Duodenal mucosa (tissue), 2 donors: ENCODE measurements around the gene LYPD3.

Source experiments
- H3K27ac ChIP-seq: one replicate; pipeline ENCODE4 v1.7.0; 2013; ENCODE audit warnings: low read depth, low read length
- H3K27me3 ChIP-seq, 2 donors: one replicate each; pipeline ENCODE4 v1.7.0; 2013; ENCODE audit warnings: low read length in 2 of 2, control low read depth in 1 of 2; ENCODE audit not compliant: insufficient read depth in 2 of 2, control insufficient read depth in 1 of 2
- H3K36me3 ChIP-seq, 2 donors: one replicate each; pipeline ENCODE4 v1.7.0; 2013; ENCODE audit warnings: low read length in 2 of 2, control low read depth in 1 of 2; ENCODE audit not compliant: insufficient read depth in 2 of 2, control insufficient read depth in 1 of 2
- H3K4me1 ChIP-seq, 2 donors: one replicate each; pipeline ENCODE4 v1.7.0; 2013; ENCODE audit warnings: low read length in 2 of 2, control low read depth in 1 of 2; ENCODE audit not compliant: insufficient read depth in 2 of 2, control insufficient read depth in 1 of 2
- H3K4me3 ChIP-seq, 2 donors: one replicate each; pipeline ENCODE4 v1.7.0; 2013; ENCODE audit warnings: low read length in 2 of 2, low read depth in 1 of 2
- H3K9ac ChIP-seq, 2 donors: one replicate each; pipeline ENCODE4 v1.7.0; 2013; ENCODE audit warnings: low read length in 2 of 2, low read depth in 1 of 2
- H3K9me3 ChIP-seq, 2 donors: one replicate each; pipeline ENCODE4 v1.7.0; 2013; ENCODE audit warnings: low read length in 2 of 2, control low read depth in 1 of 2; ENCODE audit not compliant: control insufficient read depth in 1 of 2

LYPD3 gene

DNA sequence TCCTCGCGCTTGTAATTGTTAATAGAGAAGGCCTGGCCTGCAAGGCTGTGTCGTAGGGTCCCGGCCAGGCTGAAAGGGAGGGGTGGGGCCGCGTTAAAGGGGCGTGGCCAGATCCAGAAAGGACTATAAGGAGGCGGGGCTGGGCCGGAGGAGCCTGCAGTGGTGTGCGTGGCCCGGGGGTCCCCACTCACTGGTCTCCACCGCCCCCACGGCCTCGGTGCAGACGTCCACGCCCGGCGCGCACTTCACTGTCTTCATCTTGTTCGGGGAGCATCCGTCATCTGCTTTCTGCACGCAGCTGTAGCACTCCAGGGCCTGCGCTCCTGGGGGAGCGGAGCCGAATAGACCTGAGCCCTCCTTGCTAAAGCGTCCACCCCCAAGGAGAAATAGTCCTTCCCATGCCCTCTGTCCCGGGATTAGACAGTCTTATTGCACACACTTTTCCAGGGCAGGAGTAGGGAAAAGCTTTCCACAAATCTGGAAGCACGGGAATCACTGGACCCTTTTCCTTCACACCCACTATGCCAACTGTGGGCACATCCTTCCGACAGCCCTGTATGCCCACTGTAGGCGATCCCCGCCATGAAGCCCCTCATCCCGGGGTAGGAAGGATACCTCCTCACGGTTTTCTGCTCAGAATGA is 1.2 kb downstream of the LYPD3 start:
- Histone ChIP-seq H3K4me1 (peaks cover 21 to 22% of the 10 kb centered on the region in 2 donors), H3K27ac (peak overlapping the region; percentile 63), H3K9ac (peak overlapping the region; percentile 48 to 82), H3K27me3 (peaks cover 0 to 5% of the 10 kb centered on the region in 2 donors), H3K4me3 (peak overlapping the region; percentile 85), H3K9me3 (no peaks in the 10 kb centered on the region), H3K36me3 (no peaks in the 10 kb centered on the region)

DNA sequence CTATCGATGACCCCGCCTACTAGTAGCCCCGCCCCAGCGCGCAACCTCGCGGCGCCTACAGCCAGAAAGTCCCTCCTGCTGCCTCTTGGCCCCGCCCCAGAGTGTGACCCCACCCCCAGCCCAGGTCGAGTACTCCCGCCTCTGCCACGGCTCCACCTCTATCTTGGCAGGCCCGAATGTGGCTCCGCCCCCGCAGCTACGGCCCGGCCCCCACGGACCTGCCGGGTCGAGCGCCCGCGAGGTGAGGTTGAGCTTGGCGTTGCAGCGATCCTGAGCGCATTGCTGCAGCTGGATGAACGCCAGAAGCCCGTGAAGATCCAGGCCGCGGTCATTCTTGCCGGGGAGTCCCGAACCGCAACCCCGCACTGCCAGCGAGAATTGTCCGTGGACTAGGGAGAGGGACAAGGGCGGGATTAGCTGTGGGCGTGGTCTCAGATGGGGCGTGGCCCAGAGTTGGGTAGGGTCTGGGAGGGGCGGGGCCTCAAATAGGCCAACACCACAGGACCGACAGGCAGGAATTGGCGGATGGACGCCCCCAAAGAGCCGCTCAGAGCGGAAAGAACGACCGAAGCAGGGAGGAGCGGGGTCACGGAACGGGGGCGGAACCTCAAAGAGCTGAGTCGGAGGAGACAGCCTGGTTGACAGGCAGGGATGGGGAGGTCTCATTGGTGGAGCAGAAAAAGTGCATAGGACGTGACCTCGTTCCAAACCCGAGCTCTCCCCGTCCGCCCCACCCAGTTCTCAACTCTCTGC is 1.9 kb downstream of the LYPD3 start:
- Histone ChIP-seq H3K4me1 (peaks cover 21 to 22% of the 10 kb centered on the region in 2 donors), H3K27ac (peak overlapping the region; percentile 63), H3K27me3 (peaks cover 0 to 5% of the 10 kb centered on the region in 2 donors), H3K9me3 (no peaks in the 10 kb centered on the region), H3K36me3 (no peaks in the 10 kb centered on the region), H3K9ac (peak overlapping the region; percentile 48 to 82), H3K4me3 (peak overlapping the region; percentile 85)

DNA sequence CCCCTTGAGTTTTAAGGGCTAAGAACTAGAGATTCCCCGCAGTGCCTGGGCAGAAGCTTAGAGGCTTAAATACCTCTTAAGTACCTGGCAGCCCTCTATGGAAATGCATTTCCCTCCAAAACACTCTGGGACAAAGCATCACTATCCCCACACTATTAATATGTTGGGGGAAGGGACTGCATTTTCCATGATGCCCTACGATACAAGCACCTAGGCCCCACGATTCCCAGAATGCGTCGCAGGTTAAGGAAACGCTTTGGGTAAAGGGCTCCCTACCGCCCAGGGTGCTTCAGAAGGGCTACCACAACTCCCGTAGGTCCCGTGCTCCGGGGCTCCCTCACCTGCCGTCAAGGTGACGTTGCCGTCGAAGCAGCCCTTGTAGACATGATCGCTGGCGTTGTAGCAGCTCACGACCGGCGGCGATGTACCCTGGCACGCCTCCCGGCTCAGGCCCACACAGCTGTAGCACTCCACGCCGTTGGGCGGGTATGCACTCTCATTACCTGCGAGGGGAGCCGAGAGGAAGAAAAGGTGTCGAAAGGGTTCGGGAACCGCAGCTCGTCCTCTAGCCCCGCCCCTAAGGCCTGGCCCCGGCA is 2.5 kb downstream of the LYPD3 start:
- Histone ChIP-seq H3K27me3 (peaks cover 0 to 5% of the 10 kb centered on the region in 2 donors), H3K9ac (peak overlapping the region in 1 of 2 donors; percentile 77), H3K27ac (no peak overlapping the region), H3K36me3 (no peaks in the 10 kb centered on the region), H3K9me3 (no peaks in the 10 kb centered on the region), H3K4me1 (peaks cover 21 to 22% of the 10 kb centered on the region in 2 donors), H3K4me3 (peak overlapping the region; percentile 85)

DNA sequence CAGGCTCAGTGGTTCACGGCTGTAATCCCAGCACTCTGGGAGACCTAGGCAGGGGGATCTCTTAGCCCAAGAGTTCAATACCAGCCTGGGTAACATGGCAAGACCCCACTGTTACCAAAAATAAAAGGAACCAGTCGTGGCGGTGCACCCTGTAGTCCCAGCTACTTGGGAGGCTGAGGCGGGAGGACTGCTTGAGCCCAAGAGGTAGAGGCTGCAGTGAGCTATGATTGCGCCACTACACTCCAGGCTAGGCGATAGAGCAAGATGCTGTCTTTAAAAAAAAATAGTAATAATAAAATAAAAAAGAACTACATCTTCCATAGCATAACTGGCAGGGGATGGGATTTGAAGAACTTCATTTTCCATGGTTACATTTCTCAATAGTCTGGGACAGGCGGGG is 3.0 kb downstream of the LYPD3 start:
- Histone ChIP-seq H3K27me3 (peaks cover 0 to 5% of the 10 kb centered on the region in 2 donors), H3K4me3 (no peak overlapping the region), H3K9ac (no peak overlapping the region), H3K36me3 (no peaks in the 10 kb centered on the region), H3K9me3 (no peaks in the 10 kb centered on the region), H3K4me1 (peaks cover 21 to 22% of the 10 kb centered on the region in 2 donors), H3K27ac (no peak overlapping the region)

DNA sequence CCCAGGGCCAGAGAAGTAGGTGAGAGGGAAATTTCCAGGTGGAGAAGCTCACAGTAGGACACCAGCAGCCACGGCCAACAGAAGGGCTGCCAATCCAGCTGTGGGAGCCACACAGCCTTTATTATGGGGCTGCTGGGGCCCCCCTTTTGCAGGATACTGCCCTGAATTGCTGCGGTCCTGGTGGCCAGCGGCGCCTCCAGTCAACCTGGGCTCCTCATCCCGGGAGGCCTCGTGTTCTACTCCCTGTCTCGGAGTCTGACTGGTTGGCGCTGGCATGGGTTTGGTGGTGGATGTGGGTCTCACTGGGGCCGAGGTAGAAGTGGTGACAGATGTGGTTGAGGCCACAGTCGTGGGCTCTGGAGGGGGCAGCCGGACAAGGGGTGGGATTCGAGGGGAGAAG is 4.1 kb downstream of the LYPD3 start:
- H3K4me1 ChIP-seq: peaks cover 21 to 22% of the 10 kb centered on the region in 2 donors
- no peak overlapping the region for H3K4me3 ChIP-seq
- H3K9me3 ChIP-seq: no peaks in the 10 kb centered on the region
- H3K36me3 ChIP-seq: no peaks in the 10 kb centered on the region
- no peak overlapping the region for H3K27ac ChIP-seq
- peaks cover 0 to 5% of the 10 kb centered on the region in 2 donors for H3K27me3 ChIP-seq
- H3K9ac ChIP-seq: no peak overlapping the region

DNA sequence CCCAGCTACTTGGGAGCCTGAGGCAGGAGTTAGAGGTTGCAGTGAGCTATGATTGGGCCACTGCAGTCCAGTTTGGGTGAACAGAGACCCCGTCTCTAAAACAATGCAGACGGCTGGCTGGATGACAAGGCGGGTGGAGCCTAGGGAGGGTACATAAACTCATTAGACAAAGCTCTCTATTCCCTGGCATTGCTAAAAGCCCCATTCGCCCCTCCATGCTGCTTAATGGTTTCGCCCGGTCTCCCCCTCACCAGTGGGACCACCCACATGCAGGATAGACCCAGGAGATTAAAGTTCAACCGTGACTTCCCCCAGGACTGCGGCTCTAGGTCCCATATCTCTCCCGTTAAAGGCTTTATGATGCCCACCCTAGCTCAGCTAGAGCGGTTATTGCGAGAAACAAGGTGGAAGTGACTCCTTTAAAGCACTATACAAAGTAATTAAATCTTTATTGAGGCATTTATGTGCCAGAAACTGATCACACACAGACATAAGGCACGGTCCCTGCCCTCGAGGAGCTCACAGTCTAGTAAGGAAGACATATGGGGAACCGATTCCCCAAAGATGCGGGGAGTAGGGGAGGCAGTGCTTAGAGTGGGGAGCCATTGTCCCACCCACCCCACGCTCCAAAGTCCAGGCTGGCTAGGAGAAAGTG is 4.9 kb downstream of the LYPD3 start:
- H3K36me3 ChIP-seq: no peaks in the 10 kb centered on the region
- H3K27ac ChIP-seq: no peak overlapping the region
- H3K27me3 ChIP-seq: no peaks in the 10 kb centered on the region
- H3K4me3 ChIP-seq: no peak overlapping the region
- no peaks in the 10 kb centered on the region for H3K9me3 ChIP-seq
- H3K4me1 ChIP-seq: peaks cover 18 to 22% of the 10 kb centered on the region in 2 donors
- H3K9ac ChIP-seq: no peak overlapping the region

DNA sequence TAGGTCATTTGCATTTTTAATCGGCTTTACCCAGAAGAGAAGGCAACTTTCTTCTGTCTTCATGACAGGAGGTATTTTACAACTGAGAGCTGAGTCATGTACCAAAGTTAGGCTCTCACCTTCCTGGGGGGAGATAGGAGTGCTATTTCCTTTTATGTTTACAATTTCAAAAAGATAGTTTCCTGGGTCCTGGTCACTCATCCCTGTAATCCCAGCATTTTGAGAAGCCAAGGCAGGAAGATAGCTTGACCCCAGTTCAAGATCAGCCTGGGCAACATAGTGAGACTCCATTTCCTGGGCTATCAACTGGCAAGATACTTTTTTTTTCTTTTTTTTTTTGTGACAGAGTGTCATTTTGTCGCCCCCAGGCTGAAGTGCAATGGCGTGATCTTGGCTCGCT is 7.6 kb downstream of the LYPD3 start:
- H3K27ac ChIP-seq: no peak overlapping the region
- H3K9ac ChIP-seq: no peak overlapping the region
- peaks cover 2 to 7% of the 10 kb centered on the region in 2 donors for H3K4me1 ChIP-seq
- no peak overlapping the region for H3K4me3 ChIP-seq
- no peaks in the 10 kb centered on the region for H3K36me3 ChIP-seq
- H3K27me3 ChIP-seq: no peaks in the 10 kb centered on the region
- H3K9me3 ChIP-seq: peaks cover under 1% of the 10 kb centered on the region in 2 donors

DNA sequence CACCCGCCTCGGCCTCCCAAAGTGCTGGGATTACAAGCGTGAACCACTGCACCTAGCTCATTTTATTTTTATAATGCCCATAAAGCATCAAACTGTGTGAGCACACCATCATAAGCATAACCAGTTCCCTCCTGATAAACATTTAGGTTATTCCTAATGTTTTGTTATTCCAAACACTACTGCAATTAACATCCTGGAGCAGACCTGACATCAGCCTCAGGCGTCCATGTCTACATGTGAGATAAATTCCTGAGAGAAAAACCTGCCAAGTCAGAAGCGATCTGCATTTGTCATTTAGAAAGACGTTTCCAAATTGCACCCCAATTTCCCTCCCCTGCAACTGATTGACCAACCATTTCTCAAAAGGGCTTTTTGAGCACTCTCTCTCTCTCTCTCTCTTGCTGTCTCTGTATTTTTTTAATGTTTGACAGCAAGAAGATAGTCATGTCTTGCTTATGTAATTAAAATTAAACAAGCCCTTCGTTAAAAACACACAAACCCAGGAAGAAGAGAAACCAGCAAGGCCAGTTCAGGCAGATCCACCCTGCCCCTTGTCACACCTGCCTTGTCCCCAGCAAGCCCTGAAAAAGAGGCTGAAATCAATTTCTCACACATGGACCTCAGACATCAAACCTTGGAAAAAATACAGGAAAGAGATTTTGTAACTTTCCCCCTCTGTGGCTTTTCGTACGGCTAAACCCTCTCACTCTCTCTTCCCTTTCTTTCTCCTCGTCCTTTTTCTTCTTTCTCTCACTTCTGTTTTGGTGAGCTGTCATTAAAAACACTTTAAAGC is 9.9 kb downstream of the LYPD3 start:
- H3K4me3 ChIP-seq: no peak overlapping the region
- no peak overlapping the region for H3K9ac ChIP-seq
- peaks cover 0 to 9% of the 10 kb centered on the region in 2 donors for H3K4me1 ChIP-seq
- no peak overlapping the region for H3K27ac ChIP-seq
- H3K36me3 ChIP-seq: no peaks in the 10 kb centered on the region
- H3K27me3 ChIP-seq: no peaks in the 10 kb centered on the region
- H3K9me3 ChIP-seq: peaks cover 3 to 4% of the 10 kb centered on the region in 2 donors

DNA sequence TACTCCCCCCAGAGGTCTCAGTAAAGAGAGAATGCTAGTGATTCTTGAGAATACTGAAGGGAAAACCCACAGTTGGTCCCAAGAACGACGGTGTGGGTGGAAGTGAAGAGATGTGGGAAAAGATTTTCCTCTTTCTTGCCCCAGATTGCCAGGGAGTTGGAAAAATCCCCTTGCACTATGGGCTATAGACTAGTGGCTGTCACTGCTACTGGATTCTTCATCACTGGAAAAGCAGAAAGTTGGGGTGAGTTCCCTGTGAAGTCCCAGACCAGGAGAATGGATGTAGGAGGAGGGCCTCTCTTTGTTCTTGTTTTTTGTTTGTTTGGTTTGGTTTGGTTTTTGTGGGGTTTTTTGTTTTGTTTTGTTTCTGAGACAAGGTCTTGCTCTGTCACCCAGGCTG is 11.4 kb downstream of the LYPD3 start:
- peaks cover 3 to 4% of the 10 kb centered on the region in 2 donors for H3K9me3 ChIP-seq
- H3K9ac ChIP-seq: no peak overlapping the region
- peaks cover 0 to 10% of the 10 kb centered on the region in 2 donors for H3K4me1 ChIP-seq
- H3K27ac ChIP-seq: no peak overlapping the region
- H3K36me3 ChIP-seq: no peaks in the 10 kb centered on the region
- no peak overlapping the region for H3K4me3 ChIP-seq
- no peaks in the 10 kb centered on the region for H3K27me3 ChIP-seq
